ENCODE data around the gene DDX27.

DDX27 gene

GRCh38 chr20:49286689-49287551 lies 67.7 kb downstream of the DDX27 start:
- no peak overlapping the region for H3K4me3 ChIP-seq (ENCODE audit: low read depth, low read length)
- TF ChIP-seq CTCF (IDR thresholded peaks at IDR 0.05; ENCODE audit: low read depth, low read length): no peak
- DNase-seq (ENCODE audit: low read depth, low spot score): no peak
- in situ Hi-C loops (cut with HindIII; ENCODE audit: low sequenced_read_pairs): no loop called here

DNA sequence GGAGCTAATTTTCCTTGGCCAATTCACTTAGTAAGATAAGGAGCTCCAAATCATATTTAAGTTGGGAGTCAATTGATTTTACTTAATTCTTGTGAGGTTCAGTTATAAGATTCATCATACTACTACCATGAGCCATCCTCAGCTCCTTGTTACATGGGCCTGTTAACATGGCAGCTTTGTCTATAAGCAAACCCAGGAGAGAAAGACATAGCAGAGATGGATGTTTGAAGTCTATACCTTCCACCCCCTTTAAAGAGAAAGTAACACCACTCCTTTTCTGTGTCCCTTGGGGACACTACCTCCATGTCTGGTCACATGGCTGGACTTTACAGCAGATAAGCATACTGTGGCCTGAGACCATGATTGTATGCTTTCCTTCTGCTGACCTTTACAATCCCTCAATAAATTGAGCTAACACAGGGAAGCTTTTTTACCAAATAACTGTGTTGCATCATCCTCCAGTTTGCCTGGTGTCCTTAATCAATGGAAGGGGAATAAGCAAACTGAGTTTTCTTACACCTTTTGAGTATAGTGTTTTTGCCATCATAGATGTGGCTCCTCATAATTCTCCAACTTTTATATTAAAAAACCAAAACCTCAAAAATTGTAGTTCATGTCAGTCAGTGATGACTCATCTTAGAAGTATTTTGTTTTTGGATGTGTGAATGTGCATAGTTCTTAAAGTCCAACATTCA lies 68.5 kb downstream of the DDX27 start:
- H3K4me3 ChIP-seq (ENCODE audit: low read depth, low read length): no peak overlapping the region
- TF ChIP-seq CTCF (IDR thresholded peaks at IDR 0.05; ENCODE audit: low read depth, low read length): no peak
- in situ Hi-C loops (cut with HindIII; ENCODE audit: low sequenced_read_pairs): no loop called here
- peak; percentile 59 for DNase-seq (ENCODE audit: low read depth, low spot score)

DNA sequence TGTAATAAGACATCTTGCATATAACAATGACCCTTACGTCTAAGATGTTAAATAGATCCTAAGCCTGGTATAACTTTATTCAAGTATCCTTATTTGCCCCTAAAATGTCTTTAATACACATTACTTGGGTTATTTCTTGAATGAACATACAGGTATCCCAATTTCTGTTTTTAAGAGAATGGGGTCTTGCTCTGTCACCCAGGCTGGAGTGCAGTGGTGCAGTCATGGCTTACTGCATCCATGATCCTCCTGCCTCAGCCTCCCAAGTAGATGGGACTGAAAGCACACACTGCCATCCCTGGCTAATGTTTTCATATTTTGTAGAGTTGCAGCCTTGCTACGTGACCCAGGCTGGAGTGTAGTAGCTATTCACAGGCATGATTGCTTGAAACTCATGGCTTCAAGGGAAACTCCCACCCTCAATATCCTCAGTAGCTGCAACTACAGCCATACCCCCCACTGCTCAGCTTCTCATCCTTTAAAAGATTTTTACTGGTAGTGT lies 69.1 kb downstream of the DDX27 start:
- no peak for TF ChIP-seq CTCF (IDR thresholded peaks at IDR 0.05; ENCODE audit: low read depth, low read length)
- no peak overlapping the region for H3K4me3 ChIP-seq (ENCODE audit: low read depth, low read length)

GRCh38 chr20:49288784-49289696 lies 69.8 kb downstream of the DDX27 start:
- in situ Hi-C loops (cut with HindIII; ENCODE audit: low sequenced_read_pairs): no loop called here
- no peak overlapping the region for H3K4me3 ChIP-seq (ENCODE audit: low read depth, low read length)
- no peak for DNase-seq (ENCODE audit: low read depth, low spot score)
- TF ChIP-seq CTCF (IDR thresholded peaks at IDR 0.05; ENCODE audit: low read depth, low read length): no peak

More for the DNA sequence above, 69.1 kb downstream of the DDX27 start:
- DNase-seq (ENCODE audit: low read depth, low spot score): no peak
- in situ Hi-C loops (cut with HindIII; ENCODE audit: low sequenced_read_pairs): no loop called here

GRCh38 chr20:49290608-49291191 lies 71.5 kb downstream of the DDX27 start:
- in situ Hi-C loops (cut with HindIII; ENCODE audit: low sequenced_read_pairs): no loop called here
- TF ChIP-seq CTCF (IDR thresholded peaks at IDR 0.05; ENCODE audit: low read depth, low read length): no peak
- DNase-seq (ENCODE audit: low read depth, low spot score): no peak
- no peak overlapping the region for H3K4me3 ChIP-seq (ENCODE audit: low read depth, low read length)

- in situ Hi-C loops (cut with HindIII; ENCODE audit: low sequenced_read_pairs): no loop called here
Measured at GRCh38 chr20:49291200-49291599, 72.0 kb downstream of the DDX27 start.

More at GRCh38 chr20:49291200-49291599, 72.0 kb downstream of the DDX27 start:
- no peak overlapping the region for H3K4me3 ChIP-seq (ENCODE audit: low read depth, low read length)
- no peak for DNase-seq (ENCODE audit: low read depth, low spot score)
- TF ChIP-seq CTCF (IDR thresholded peaks at IDR 0.05; ENCODE audit: low read depth, low read length): no peak

Data from astrocyte of the spinal cord (primary cell).